HepG2 (cell line): ENCODE measurements around the gene PHYHIPL. TPM values are rescaled to one million over a fixed set of nuclear protein-coding genes. Genes with fewer than 3 reads are reported as not detected.

ENCODE experiments used
- ATAC-seq: fragments of 200-7000 bp; cut with Tn5 transposase; 3 replicates; pipeline ENCODE4 v1.9.1; 2020; ENCODE audit warnings: mild to moderate bottlenecking, moderate library complexity
- Bru-seq: library from RNA; stranded (reverse); fragments of 400-500 nt; gene quantifications from one replicate; lab custom pipeline; 2021; lab: Mats Ljungman, UMichigan
- BruChase-seq, 2 experiments: library from RNA; stranded (reverse); fragments of 400-500 nt; gene quantifications; one replicate each; lab custom pipeline; 2021; lab: Mats Ljungman, UMichigan
- BruUV-seq: library from RNA; stranded (reverse); fragments of 400-500 nt; replicated peaks from 2 replicates; lab custom pipeline; 2021; lab: Mats Ljungman, UMichigan
- CTCF ChIA-PET: fragments of 300-600 bp; formaldehyde crosslinking; extraction: SDS; loops from one replicate; lab custom pipeline; 2021; ENCODE audit warnings: low total read pairs, inconsistent platforms, low intra/inter-chr PET ratio; lab: Yijun Ruan, JAX
- POLR2A ChIA-PET: fragments of 350-600 bp; sonication (Branson Sonifier 250); formaldehyde crosslinking; loops from one replicate; lab custom pipeline; 2020; ENCODE audit warnings: antibody characterized with exemption, inconsistent platforms; lab: Yijun Ruan, JAX
- DNase-seq: peaks from one replicate; pipeline ENCODE4 v3.0.0-alpha.2; 2015; ENCODE audit warnings: low spot score
- FAIRE-seq: peaks from 3 replicates; lab custom pipeline; 2011; peaks lifted over from hg19 to GRCh38; lab: Jason Lieb, UNC
- H2AFZ ChIP-seq: one replicate; pipeline ENCODE4 v1.6.1; 2011; ENCODE audit warnings: low read length, inconsistent platforms
- H3K27ac ChIP-seq: fragments of 300-600 bp; 3 replicates; pipeline ENCODE4 v1.8.0; 2011; ENCODE audit warnings: mixed run types, mild to moderate bottlenecking, mixed read lengths, low read length, inconsistent platforms; ENCODE audit not compliant: insufficient read depth; ENCODE audit errors: extremely low read length
- H3K27me3 ChIP-seq, 2 experiments: fragments of 200-600 bp in 1 of 2; 2 replicates in 1 of 2; 3 replicates in 1 of 2; pipeline versions ENCODE4 v1.6.0 to v1.8.0; 2011; ENCODE audit warnings: low read length in 2 of 2, mild to moderate bottlenecking in 2 of 2, moderate library complexity in 2 of 2, inconsistent platforms in 1 of 2; ENCODE audit not compliant: insufficient read depth in 2 of 2, control insufficient read depth in 1 of 2
- H3K36me3 ChIP-seq, 2 experiments: fragments of 200-600 bp in 1 of 2; replicated peaks in 1 of 2; 2 replicates in 1 of 2; 3 replicates in 1 of 2; pipeline versions ENCODE4 v1.5.1 to v1.8.0; 2011; ENCODE audit warnings: low read length in 2 of 2, inconsistent platforms in 1 of 2; ENCODE audit not compliant: insufficient read depth in 2 of 2, control insufficient read depth in 1 of 2
- H3K4me1 ChIP-seq: 2 replicates; pipeline ENCODE4 v1.5.1; 2012; ENCODE audit warnings: low read length, inconsistent platforms; ENCODE audit not compliant: insufficient read depth
- H3K4me2 ChIP-seq: 2 replicates; pipeline ENCODE4 v1.6.0; 2011; ENCODE audit warnings: low read depth, low read length, inconsistent platforms
- H3K4me3 ChIP-seq, 3 experiments: fragments of 200-600 bp in 1 of 3; sonication (generic), shearing (Covaris generic) in 1 of 3; replicated peaks in 1 of 3; 2 replicates each; pipeline ENCODE4 v1.5.1; 2011 to 2016; ENCODE audit warnings: low read length in 3 of 3, inconsistent platforms in 2 of 3, low read depth in 2 of 3, mild to moderate bottlenecking in 2 of 3, control low read depth in 1 of 3, mixed read lengths in 1 of 3; ENCODE audit not compliant: insufficient read depth in 1 of 3
- H3K79me2 ChIP-seq: one replicate; pipeline ENCODE4 v1.6.1; 2011; ENCODE audit warnings: low read length, inconsistent platforms; ENCODE audit not compliant: insufficient read depth
- H3K9ac ChIP-seq: 2 replicates; pipeline ENCODE4 v1.6.0; 2011; ENCODE audit warnings: mild to moderate bottlenecking, low read depth, low read length, inconsistent platforms; ENCODE audit not compliant: insufficient read depth
- H3K9me3 ChIP-seq: 2 replicates; pipeline ENCODE4 v1.5.1; 2012; ENCODE audit warnings: mild to moderate bottlenecking, low read length
- H4K20me1 ChIP-seq: 2 replicates; pipeline ENCODE4 v1.6.0; 2011; ENCODE audit warnings: inconsistent platforms, mild to moderate bottlenecking, low read length, moderate library complexity; ENCODE audit not compliant: insufficient read depth
- BATF2 ChIP-seq: sonication (generic); formaldehyde crosslinking; IDR thresholded peaks from 2 replicates; pipeline ENCODE4 v1.8.0; 2022; ENCODE audit warnings: mild to moderate bottlenecking, missing genetic modification reagents, moderate library complexity
- IRF9 ChIP-seq: sonication (generic); formaldehyde crosslinking; IDR thresholded peaks from 2 replicates; pipeline ENCODE4 v1.8.0; 2022; ENCODE audit warnings: missing genetic modification reagents, mild to moderate bottlenecking, borderline replicate concordance
- NR0B2 ChIP-seq: sonication (generic); formaldehyde crosslinking; IDR thresholded peaks from 2 replicates; pipeline ENCODE4 v1.4.0; 2020; ENCODE audit warnings: mild to moderate bottlenecking, missing genetic modification reagents
- TIGD3 ChIP-seq: sonication (generic); formaldehyde crosslinking; IDR thresholded peaks from 2 replicates; pipeline ENCODE4 v1.5.1; 2020; ENCODE audit warnings: mild to moderate bottlenecking, missing genetic modification reagents, borderline replicate concordance
- ZBTB20 ChIP-seq: sonication (generic); formaldehyde crosslinking; IDR thresholded peaks from 2 replicates; pipeline ENCODE4 v1.8.1; 2023; ENCODE audit warnings: missing genetic modification reagents, low read depth, mild to moderate bottlenecking, borderline replicate concordance
- ZBTB37 ChIP-seq: sonication (generic); formaldehyde crosslinking; IDR thresholded peaks from 2 replicates; pipeline ENCODE4 v1.4.0; 2020; ENCODE audit warnings: mild to moderate bottlenecking, missing genetic modification reagents
- ZNF224 ChIP-seq: sonication (generic); formaldehyde crosslinking; IDR thresholded peaks from 2 replicates; pipeline ENCODE4 v1.5.0; 2020; ENCODE audit warnings: mild to moderate bottlenecking, missing genetic modification reagents
- WGBS: methylation state at CpG from one replicate; pipeline ENCODE4 v1.1.6; 2017; ENCODE audit warnings: low lambda C conversion rate; 5-methylcytosine and 5-hydroxymethylcytosine counted together
- in situ Hi-C: cut with HindIII; loops from 2 replicates; pipeline ENCODE4 v1.10.0; 2017; ENCODE audit warnings: low pct_unique_long_range_greater_than_20kb; ENCODE audit not compliant: extremely low pct_ligation_motif_present
- intact Hi-C: fragments of 100-400 bp; cut with micrococcal nuclease; formaldehyde crosslinking; loops from one replicate; pipeline ENCODE4 v1.10.0; 2022; ENCODE audit not compliant: unreplicated experiment
- long read RNA-seq, 2 experiments: library from RNA in 1 of 2; library from polyadenylated mRNA in 1 of 2; stranded (forward) in 1 of 2; unstranded in 1 of 2; transcript quantifications; one replicate each; pipeline ENCODE4 v2.0.0, GENCODE V29; 2019 to 2022
- polyA minus RNA-seq, 3 experiments: library from RNA; depleted of rRNA, polyadenylated mRNA; stranded (reverse); fragments of >200 nt; gene quantifications; 2 replicates each; pipeline ENCODE4 v1.2.3, GENCODE V29; 2011; ENCODE audit warnings: low replicate concordance in 1 of 3
- polyA plus RNA-seq, 8 experiments: library from polyadenylated mRNA; depleted of rRNA in 3 of 8; stranded (reverse) in 7 of 8; unstranded in 1 of 8; fragments of >200 nt; fragmentation: Illumina TruSeq in 4 of 8; extraction: Trizol in 4 of 8; gene quantifications; 2 replicates each; pipeline versions ENCODE4 v1.2.1 to v1.2.3, GENCODE V29; 2011 to 2016; ENCODE audit warnings: low read depth in 4 of 8, missing spikeins in 1 of 8, mixed read lengths in 1 of 8; ENCODE audit not compliant: insufficient read depth in 1 of 8
- total RNA-seq, 5 experiments: library from RNA; depleted of rRNA; stranded (reverse); fragments of >200 nt; fragmentation: Illumina TruSeq; extraction: Trizol; gene quantifications; 2 replicates each; pipeline ENCODE4 v1.2.3, GENCODE V29; 2016; ENCODE audit warnings: low read depth in 1 of 5

PHYHIPL gene
- total RNA-seq (2016; rRNA removed; fragmentation: Illumina TruSeq; extraction: Trizol) (40.6 and 55.7 TPM in 2 replicates), polyA plus RNA-seq (2011; rRNA removed) (56.9 and 78.5 TPM in 2 replicates), polyA minus RNA-seq (2011; rRNA and poly(A)+ RNA removed; ENCODE audit: low replicate concordance) (72.4 TPM in 1 of 2 replicates, not detected in the other), Bru-seq, nascent RNA (percentile 99 among the genes with signal in this experiment), BruChase-seq, experiment 1, labeled RNA remaining after a 6-hour chase (percentile 93 among the genes with signal in this experiment), BruChase-seq, experiment 2, labeled RNA remaining after a 2-hour chase (percentile 96 among the genes with signal in this experiment)
- total RNA-seq (2016; cell fraction: cytosol; rRNA removed; fragmentation: Illumina TruSeq; extraction: Trizol; ENCODE audit: low read depth) = 16.9 and 17.7 TPM in 2 replicates
- 42.3 and 58.0 TPM in 2 replicates for total RNA-seq (2016; cell fraction: insoluble cytoplasmic fraction; rRNA removed; fragmentation: Illumina TruSeq; extraction: Trizol)
- 43.2 and 46.3 TPM in 2 replicates for total RNA-seq (2016; cell fraction: membrane; rRNA removed; fragmentation: Illumina TruSeq; extraction: Trizol)
- 52.9 and 59.2 TPM in 2 replicates for total RNA-seq (2016; cell fraction: nucleus; rRNA removed; fragmentation: Illumina TruSeq; extraction: Trizol)
- polyA plus RNA-seq (2011; cell fraction: cytosol; rRNA removed) = 36.6 and 67.7 TPM in 2 replicates
- 24.8 and 28.7 TPM in 2 replicates for polyA plus RNA-seq (2011; cell fraction: nucleus; rRNA removed)
- polyA plus RNA-seq (2012) = 88.6 and 96.5 TPM in 2 replicates
- polyA plus RNA-seq (2016; cell fraction: cytosol; fragmentation: Illumina TruSeq; extraction: Trizol; ENCODE audit: low read depth) = 17.2 and 22.6 TPM in 2 replicates
- 94.0 and 99.4 TPM in 2 replicates for polyA plus RNA-seq (2016; cell fraction: insoluble cytoplasmic fraction; fragmentation: Illumina TruSeq; extraction: Trizol; ENCODE audit: low read depth)
- 36.8 and 37.8 TPM in 2 replicates for polyA plus RNA-seq (2016; cell fraction: membrane; fragmentation: Illumina TruSeq; extraction: Trizol; ENCODE audit: low read depth)
- 48.4 and 51.0 TPM in 2 replicates for polyA plus RNA-seq (2016; cell fraction: nucleus; fragmentation: Illumina TruSeq; extraction: Trizol; ENCODE audit: insufficient read depth, low read depth)
- polyA minus RNA-seq (2011; cell fraction: cytosol; rRNA and poly(A)+ RNA removed) = 89.7 and 93.4 TPM in 2 replicates
- 203 and 263 TPM in 2 replicates for polyA minus RNA-seq (2011; cell fraction: nucleus; rRNA and poly(A)+ RNA removed)
- long read RNA-seq, experiment 1, transcript PHYHIPL-202 (5 exons, 3,578 nt) = major isoform, 70 of 88 reads
- long read RNA-seq, experiment 1, partial matches to known transcripts = 8 of 88 reads
- long read RNA-seq, experiment 1, other reads (novel, unspliced or antisense) = 9 of 88 reads
- long read RNA-seq, experiment 2, transcript PHYHIPL-202 (5 exons, 3,578 nt) = major isoform, 74 of 156 reads
- long read RNA-seq, experiment 2, partial matches to known transcripts = 11 of 156 reads
- long read RNA-seq, experiment 2, other reads (novel, unspliced or antisense) = 70 of 156 reads

GRCh38 chr10:59176241-59177030, at the start of gene PHYHIPL:
Gene PHYHIPL, plus strand, starts transcription at chr10:59176643. Its CDS starts 211 bp downstream, at chr10:59176854.
- ATAC-seq = peak; percentile 87
- peaks cover 91% of the 10 kb centered on the region for H3K79me2 ChIP-seq
- ChIA-PET POLR2A (interaction anchor here (0.6 to 8.9 kb wide), 19 partner anchors 10 to 908 kb away, joined by 3 to 107 read pairs (median 5); partner anchors contain the start of gene CISD1), CTCF (interaction anchor here (0.9 kb wide), 1 partner anchor 224 kb away, joined by 3 read pairs; no protein-coding TSS in a partner anchor)
- H3K4me2 ChIP-seq = peak within 1 kb of the TSS; percentile 92
- peaks cover 19% of the 10 kb centered on the region for H3K4me1 ChIP-seq
- DNase-seq = peak; percentile 63
- no peaks in the 10 kb centered on the region; a peak in 1 of 5 replicates for H3K27me3 ChIP-seq
- H2AFZ ChIP-seq = no peak within 1 kb of the TSS
- no peaks in the 10 kb centered on the region for H3K36me3 ChIP-seq
- peaks cover 11% of the 10 kb centered on the region for H4K20me1 ChIP-seq
- in situ Hi-C loops (loop anchor here (5.0 to 10.0 kb wide), 2 partner anchors 102 to 209 kb away; no protein-coding TSS in a partner anchor), intact Hi-C loops (loop anchor here (1.0 to 5.0 kb wide), 4 partner anchors 104 to 210 kb away; no protein-coding TSS in a partner anchor)
- no peaks in the 10 kb centered on the region for H3K9me3 ChIP-seq
- FAIRE-seq = no peak
- BruUV-seq = no TSS peak
- peak within 1 kb of the TSS; percentile 95 for H3K27ac ChIP-seq
- peak within 1 kb of the TSS; percentile 91 for H3K9ac ChIP-seq
- peak within 1 kb of the TSS; percentile 82 to 99 (median 89) for H3K4me3 ChIP-seq
- WGBS = 0% methylated on average over 10 of the region's 90 CpGs
- TF ChIP-seq NR0B2 (CRISPR knock-in tag) (peak; percentile 56; the same call in 1 of the 2 replicates), TIGD3 (no peak; the same call in 1 of the 2 replicates), IRF9 (peak; percentile 76; the same call in 1 of the 2 replicates), ZBTB37 (no peak), ZBTB20 (CRISPR knock-in tag) (no peak; the same call in 1 of the 2 replicates), ZNF224 (CRISPR knock-in tag) (peak; percentile 68; the same call in 1 of the 2 replicates), BATF2 (CRISPR knock-in tag) (no peak; the same call in 1 of the 2 replicates)
